GM13977 (cell line): Measurements from ENCODE around the gene SPDYE1.
"Not testable (repeated sequence)": the region's sequence is repeated elsewhere in the genome, so short reads cannot be mapped to it uniquely, and the experiment has no call there.

ENCODE experiments used
- DNase-seq: peaks from one replicate; pipeline ENCODE4 v3.0.0; 2012; ENCODE audit warnings: low spot score
- CTCF ChIP-seq: IDR thresholded peaks from 2 replicates; pipeline ENCODE4 v1.5.1; 2012; ENCODE audit warnings: mild to moderate bottlenecking, control low read depth; ENCODE audit not compliant: insufficient read depth; ENCODE audit errors: extremely low read depth, missing control alignments
- in situ Hi-C: fragments of 300-500 bp; cut with MboI; formaldehyde crosslinking; loops from one replicate; pipeline ENCODE4 v1.12.0; 2022; ENCODE audit warnings: low sequenced_read_pairs, low pct_unique_long_range_greater_than_20kb, mixed read lengths, inconsistent platforms; ENCODE audit not compliant: unreplicated experiment

SPDYE1 gene

GRCh38 chr7:43974033-43974573 is 23.6 kb upstream of the SPDYE1 start:
- in situ Hi-C loops, result not testable (repeated sequence)

GRCh38 chr7:43974725-43975482 is 22.8 kb upstream of the SPDYE1 start:
- DNase-seq, in situ Hi-C loops: not testable (repeated sequence)

More at GRCh38 chr7:43974033-43974573, 23.6 kb upstream of the SPDYE1 start:
- DNase-seq, result not testable (repeated sequence)

- DNase-seq, result no peak
- in situ Hi-C loops, result no loop called here
- TF ChIP-seq CTCF, result no peak
Measured at GRCh38 chr7:43977525-43977924, 20.2 kb upstream of the SPDYE1 start.

GRCh38 chr7:43978102-43978501 is 19.6 kb upstream of the SPDYE1 start:
- DNase-seq, in situ Hi-C loops: not testable (repeated sequence)

GRCh38 chr7:43982848-43983247 is 14.8 kb upstream of the SPDYE1 start:
- DNase-seq, in situ Hi-C loops: not testable (repeated sequence)

- in situ Hi-C loops, DNase-seq: not testable (repeated sequence)
Measured at GRCh38 chr7:43983736-43984135, 14.0 kb upstream of the SPDYE1 start.

- DNase-seq, in situ Hi-C loops: not testable (repeated sequence)
- peak; percentile 63 for TF ChIP-seq CTCF
Measured at GRCh38 chr7:43985904-43986864, 11.5 kb upstream of the SPDYE1 start.

- DNase-seq, in situ Hi-C loops: not testable (repeated sequence)
Measured at GRCh38 chr7:43987476-43987875, 10.2 kb upstream of the SPDYE1 start.

- DNase-seq, in situ Hi-C loops: not testable (repeated sequence)
Measured at GRCh38 chr7:43990011-43990585, 7.6 kb upstream of the SPDYE1 start.

- in situ Hi-C loops, DNase-seq: not testable (repeated sequence)
Measured at GRCh38 chr7:43990829-43991228, 6.9 kb upstream of the SPDYE1 start.

- DNase-seq, in situ Hi-C loops: not testable (repeated sequence)
Measured at GRCh38 chr7:43992896-43993295, 4.8 kb upstream of the SPDYE1 start.

- DNase-seq, in situ Hi-C loops: not testable (repeated sequence)
Measured at GRCh38 chr7:43994681-43995080, 3.0 kb upstream of the SPDYE1 start.

GRCh38 chr7:44012081-44012480 is 14.4 kb downstream of the SPDYE1 start:
- DNase-seq, in situ Hi-C loops: not testable (repeated sequence)

GRCh38 chr7:44015090-44015489 is 17.4 kb downstream of the SPDYE1 start:
- in situ Hi-C loops, DNase-seq: not testable (repeated sequence)
